ENCODE measurements around the gene NDST1. TPM values are rescaled to one million over a fixed set of nuclear protein-coding genes. Genes with fewer than 3 reads are reported as not detected.
A peak's percentile ranks its signal among the peaks of the same experiment; 100 is the strongest.
"Not testable (repeated sequence)": the region's sequence is repeated elsewhere in the genome, so short reads cannot be mapped to it uniquely, and the experiment has no call there.

The NDST1 gene
- total RNA-seq, 1 experiment from 2014 or later = 68.9 TPM

DNA sequence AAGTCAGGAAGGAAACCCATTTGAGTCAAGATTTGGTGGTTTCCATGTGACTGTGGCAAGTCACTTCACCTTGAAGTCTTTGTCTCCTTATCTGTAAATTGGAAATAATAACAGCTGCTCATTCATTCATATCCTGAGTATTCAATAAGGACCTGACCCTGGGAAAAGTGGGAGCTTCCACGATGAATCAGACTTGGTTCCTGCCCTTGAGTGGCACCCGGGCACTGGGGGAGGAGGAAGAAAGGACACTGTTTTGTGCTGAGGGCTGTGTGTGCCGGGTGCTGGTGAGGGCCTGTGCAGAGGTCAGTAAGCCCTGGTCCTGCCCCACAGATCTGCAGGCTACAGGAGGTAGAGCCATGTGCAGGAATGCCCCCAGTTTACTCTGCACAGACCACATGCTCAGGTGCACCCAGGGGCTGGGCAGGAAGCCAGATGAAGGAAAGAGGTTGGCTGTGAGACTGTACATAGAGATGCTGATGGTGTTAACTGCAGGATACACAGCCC lies 6.8 kb downstream of the NDST1 start:
- Mint-ChIP-seq H3K36me3 (ENCODE audit: insufficient read depth, unreplicated experiment) (peaks cover 19% of the 10 kb centered on the region), H3K4me3 (ENCODE audit: unreplicated experiment) (no peak overlapping the region), H3K4me1 (ENCODE audit: insufficient read depth, unreplicated experiment) (peaks cover 67% of the 10 kb centered on the region), H3K9me3 (ENCODE audit: unreplicated experiment) (no peaks in the 10 kb centered on the region), H3K27ac (ENCODE audit: low read depth, unreplicated experiment) (peak overlapping the region; percentile 36), H3K27me3 (ENCODE audit: insufficient read depth, unreplicated experiment) (no peaks in the 10 kb centered on the region)
- DNase-seq (ENCODE audit: unreplicated experiment) = peak; percentile 52
- TF ChIP-seq, protein P1, sequence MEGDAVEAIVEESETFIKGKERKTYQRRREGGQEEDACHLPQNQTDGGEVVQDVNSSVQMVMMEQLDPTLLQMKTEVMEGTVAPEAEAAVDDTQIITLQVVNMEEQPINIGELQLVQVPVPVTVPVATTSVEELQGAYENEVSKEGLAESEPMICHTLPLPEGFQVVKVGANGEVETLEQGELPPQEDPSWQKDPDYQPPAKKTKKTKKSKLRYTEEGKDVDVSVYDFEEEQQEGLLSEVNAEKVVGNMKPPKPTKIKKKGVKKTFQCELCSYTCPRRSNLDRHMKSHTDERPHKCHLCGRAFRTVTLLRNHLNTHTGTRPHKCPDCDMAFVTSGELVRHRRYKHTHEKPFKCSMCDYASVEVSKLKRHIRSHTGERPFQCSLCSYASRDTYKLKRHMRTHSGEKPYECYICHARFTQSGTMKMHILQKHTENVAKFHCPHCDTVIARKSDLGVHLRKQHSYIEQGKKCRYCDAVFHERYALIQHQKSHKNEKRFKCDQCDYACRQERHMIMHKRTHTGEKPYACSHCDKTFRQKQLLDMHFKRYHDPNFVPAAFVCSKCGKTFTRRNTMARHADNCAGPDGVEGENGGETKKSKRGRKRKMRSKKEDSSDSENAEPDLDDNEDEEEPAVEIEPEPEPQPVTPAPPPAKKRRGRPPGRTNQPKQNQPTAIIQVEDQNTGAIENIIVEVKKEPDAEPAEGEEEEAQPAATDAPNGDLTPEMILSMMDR (IDR thresholded peaks at IDR 0.05; ENCODE audit: unreplicated experiment) = no peak
- CTCF ChIA-PET = interaction anchor here (0.6 to 4.6 kb wide), 7 partner anchors 9 to 56 kb away, joined by 3 to 28 read pairs (median 4); no protein-coding TSS in a partner anchor
- BruUV-seq (replicated peaks) = no TSS peak
- intact Hi-C loops (cut with micrococcal nuclease) = no loop called here
- POLR2A ChIA-PET = interaction anchor here (1.0 to 1.4 kb wide), 3 partner anchors 9 to 21 kb away, joined by 3 to 4 read pairs (median 3); no protein-coding TSS in a partner anchor

DNA sequence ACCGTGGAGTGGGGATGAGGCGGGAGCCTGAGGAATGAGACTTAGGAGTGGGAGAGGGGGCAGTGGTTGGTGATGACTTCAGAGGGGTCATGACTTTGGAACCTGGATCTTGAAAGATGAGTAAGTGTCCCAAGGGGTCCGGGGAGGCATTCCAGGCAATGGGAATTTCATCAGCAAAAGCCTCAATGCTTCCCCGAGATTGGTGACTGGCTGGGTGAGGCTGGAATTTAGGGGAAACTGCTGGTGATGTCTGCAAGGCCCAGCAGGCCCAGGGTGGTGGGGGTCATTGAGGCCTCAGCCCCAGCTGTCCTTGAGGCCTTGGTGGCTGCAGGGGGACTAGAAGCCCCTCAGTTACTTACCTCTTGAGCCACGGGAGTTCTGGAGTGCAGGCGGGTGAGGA lies 7.5 kb downstream of the NDST1 start:
- TF ChIP-seq, protein P1 (IDR thresholded peaks at IDR 0.05; ENCODE audit: unreplicated experiment) = no peak
- BruUV-seq (replicated peaks) = no TSS peak
- H3K36me3 Mint-ChIP-seq (ENCODE audit: insufficient read depth, unreplicated experiment) = peaks cover 25% of the 10 kb centered on the region
- intact Hi-C loops (cut with micrococcal nuclease) = no loop called here
- no peaks in the 10 kb centered on the region for H3K27me3 Mint-ChIP-seq (ENCODE audit: insufficient read depth, unreplicated experiment)
- no peaks in the 10 kb centered on the region for H3K9me3 Mint-ChIP-seq (ENCODE audit: unreplicated experiment)
- no peak overlapping the region for H3K4me3 Mint-ChIP-seq (ENCODE audit: unreplicated experiment)
- ChIA-PET CTCF (interaction anchor here (0.5 to 5.1 kb wide), 6 partner anchors 10 to 348 kb away, joined by 3 to 19 read pairs (median 7); no protein-coding TSS in a partner anchor), POLR2A (interaction anchor here (0.8 to 3.4 kb wide), 4 partner anchors 8 to 26 kb away, joined by 4 to 45 read pairs (median 11); partner anchors contain the start of gene NDST1)
- DNase-seq (ENCODE audit: unreplicated experiment) = no peak
- H3K4me1 Mint-ChIP-seq (ENCODE audit: insufficient read depth, unreplicated experiment) = peaks cover 63% of the 10 kb centered on the region
- no peak overlapping the region for H3K27ac Mint-ChIP-seq (ENCODE audit: low read depth, unreplicated experiment)

DNA sequence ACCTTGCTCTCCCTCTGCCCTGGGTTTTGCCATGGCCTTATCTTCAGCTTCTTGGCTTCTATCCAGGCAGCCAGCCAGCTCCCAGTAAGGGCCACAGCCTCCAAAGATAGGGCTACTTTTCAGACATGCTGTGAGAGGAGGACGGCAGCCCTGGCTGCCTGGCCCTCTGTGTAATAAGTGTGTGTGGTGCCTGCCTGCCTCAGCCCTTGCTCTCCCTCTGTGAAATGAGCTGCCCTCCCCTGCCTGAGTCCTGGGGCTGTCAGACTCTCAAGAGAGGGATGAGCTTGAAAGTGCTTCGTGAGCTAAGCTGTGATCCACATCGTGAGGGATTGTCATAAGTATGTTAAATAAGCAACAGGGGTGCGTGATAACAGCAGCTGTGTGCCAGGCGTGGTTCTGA lies 8.1 kb downstream of the NDST1 start:
- no peaks in the 10 kb centered on the region for H3K9me3 Mint-ChIP-seq (ENCODE audit: unreplicated experiment)
- H3K4me3 Mint-ChIP-seq (ENCODE audit: unreplicated experiment) = no peak overlapping the region
- POLR2A ChIA-PET = interaction anchor here (0.8 to 3.4 kb wide), 5 partner anchors 8 to 243 kb away, joined by 3 to 45 read pairs (median 7); partner anchors contain the start of genes DCTN4 and NDST1
- no peaks in the 10 kb centered on the region for H3K27me3 Mint-ChIP-seq (ENCODE audit: insufficient read depth, unreplicated experiment)
- BruUV-seq (replicated peaks) = no TSS peak
- peaks cover 57% of the 10 kb centered on the region for H3K4me1 Mint-ChIP-seq (ENCODE audit: insufficient read depth, unreplicated experiment)
- CTCF ChIA-PET = interaction anchor here (0.5 to 5.1 kb wide), 10 partner anchors 9 to 348 kb away, joined by 3 to 19 read pairs (median 7); no protein-coding TSS in a partner anchor
- TF ChIP-seq, protein P1 (IDR thresholded peaks at IDR 0.05; ENCODE audit: unreplicated experiment) = no peak
- H3K36me3 Mint-ChIP-seq (ENCODE audit: insufficient read depth, unreplicated experiment) = peaks cover 25% of the 10 kb centered on the region
- intact Hi-C loops (cut with micrococcal nuclease) = no loop called here
- H3K27ac Mint-ChIP-seq (ENCODE audit: low read depth, unreplicated experiment) = no peak overlapping the region
- DNase-seq (ENCODE audit: unreplicated experiment) = no peak

DNA sequence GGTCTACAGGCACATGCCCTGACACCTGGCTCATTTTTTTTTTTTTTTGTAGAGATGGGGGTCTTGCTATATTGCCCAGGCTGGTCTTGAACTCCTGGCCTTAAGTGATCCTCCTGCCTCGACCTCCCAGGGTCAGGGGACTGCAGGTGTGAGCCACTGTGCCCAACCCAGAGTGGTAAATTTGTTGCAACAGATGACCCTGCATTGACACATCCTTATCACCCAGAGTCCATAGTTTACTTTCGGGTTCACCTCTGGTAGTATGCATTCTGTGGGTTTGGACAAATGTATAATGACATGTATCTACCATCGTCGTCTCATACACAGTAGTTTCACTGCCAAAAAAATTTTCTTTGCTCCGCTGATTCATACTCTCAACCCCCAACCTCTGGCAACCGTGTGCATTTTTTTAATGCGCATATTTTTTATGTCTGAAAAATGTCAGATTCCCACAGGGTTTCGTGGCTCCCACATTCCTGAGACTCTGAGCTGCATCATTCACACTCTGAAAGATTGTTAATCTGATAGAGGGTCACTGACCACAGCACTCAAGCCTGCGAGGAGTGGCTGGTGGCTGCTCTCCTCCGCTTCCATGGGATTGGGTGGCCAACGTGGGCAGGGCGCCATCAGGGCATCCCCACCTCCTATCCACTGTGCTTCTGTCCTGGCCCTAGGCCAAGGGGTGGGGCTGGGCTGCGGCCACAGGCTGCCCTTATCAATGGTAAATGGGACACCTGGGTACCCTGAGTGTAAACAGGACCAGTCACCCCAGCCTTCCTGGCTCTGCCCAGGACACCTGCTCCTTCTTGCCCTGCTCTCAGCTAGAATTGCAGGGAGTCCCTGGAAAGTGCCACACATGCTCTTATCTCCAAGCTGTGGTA lies 9.6 kb downstream of the NDST1 start:
- Mint-ChIP-seq H3K4me1 (ENCODE audit: insufficient read depth, unreplicated experiment) (peaks cover 45% of the 10 kb centered on the region), H3K27ac (ENCODE audit: low read depth, unreplicated experiment) (peak overlapping the region; percentile 71), H3K4me3 (ENCODE audit: unreplicated experiment) (peak overlapping the region; percentile 52), H3K9me3 (ENCODE audit: unreplicated experiment) (no peaks in the 10 kb centered on the region), H3K27me3 (ENCODE audit: insufficient read depth, unreplicated experiment) (no peaks in the 10 kb centered on the region), H3K36me3 (ENCODE audit: insufficient read depth, unreplicated experiment) (peaks cover 31% of the 10 kb centered on the region)
- ChIA-PET POLR2A (interaction anchor here (0.7 to 3.4 kb wide), 14 partner anchors 8 to 1144 kb away, joined by 3 to 45 read pairs (median 4); partner anchors contain the start of gene NDST1), CTCF (interaction anchor here (0.6 to 5.1 kb wide), 18 partner anchors 13 to 123 kb away, joined by 3 to 19 read pairs (median 4); no protein-coding TSS in a partner anchor)
- peak; percentile 94 for DNase-seq (ENCODE audit: unreplicated experiment)
- TF ChIP-seq, protein P1 (IDR thresholded peaks at IDR 0.05; ENCODE audit: unreplicated experiment) = no peak
- intact Hi-C loops (cut with micrococcal nuclease) = loop anchor here (1.0 kb wide), 1 partner anchor 25 kb away; no protein-coding TSS in a partner anchor
- no TSS peak for BruUV-seq (replicated peaks)

DNA sequence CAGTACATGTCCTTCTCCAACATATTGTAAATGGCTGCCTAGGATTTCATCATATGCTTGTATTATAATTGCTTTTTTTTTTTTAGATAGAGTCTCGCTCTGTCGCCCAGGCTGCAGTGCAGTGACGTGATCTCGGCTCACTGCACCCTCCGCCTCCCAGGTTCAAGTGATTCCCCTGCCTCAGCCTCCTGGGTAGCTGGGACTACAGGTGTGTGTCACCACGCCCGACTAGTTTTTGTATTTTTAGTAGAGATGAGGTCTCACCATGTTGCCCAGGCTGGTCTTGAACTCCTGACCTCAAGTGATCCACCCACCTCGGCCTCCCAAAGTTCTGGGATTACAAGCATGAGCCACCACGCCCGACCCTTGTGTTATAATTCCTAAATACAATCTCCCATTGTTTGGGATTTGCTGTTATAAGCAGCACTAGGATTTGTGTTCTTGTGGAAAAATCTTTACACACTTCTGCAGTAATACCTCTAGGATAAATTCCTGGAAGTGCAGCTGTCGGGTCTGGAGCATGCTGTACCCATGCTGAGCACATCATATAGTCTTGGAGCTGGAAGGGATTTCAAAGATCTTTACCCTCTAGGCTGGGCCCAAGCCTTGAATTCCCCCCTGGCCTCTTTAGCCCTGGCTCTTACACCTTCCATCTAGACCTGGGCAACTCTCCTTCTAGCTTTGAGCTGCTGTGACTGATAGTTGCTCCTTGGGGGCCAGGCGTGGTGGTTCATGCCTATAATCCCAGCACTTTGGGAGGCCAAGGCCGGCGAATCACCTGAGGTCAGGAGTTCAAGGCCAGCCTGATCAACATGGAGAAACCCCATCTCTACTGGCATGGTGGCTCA lies 11.0 kb downstream of the NDST1 start:
- H3K27ac Mint-ChIP-seq (ENCODE audit: low read depth, unreplicated experiment) = peak overlapping the region; percentile 71
- H3K27me3 Mint-ChIP-seq (ENCODE audit: insufficient read depth, unreplicated experiment); BruUV-seq (replicated peaks); intact Hi-C loops (cut with micrococcal nuclease); H3K9me3 Mint-ChIP-seq (ENCODE audit: unreplicated experiment); DNase-seq (ENCODE audit: unreplicated experiment); H3K4me3 Mint-ChIP-seq (ENCODE audit: unreplicated experiment): not testable (repeated sequence)
- CTCF ChIA-PET = interaction anchor here (0.6 to 5.1 kb wide), 8 partner anchors 17 to 266 kb away, joined by 3 to 19 read pairs (median 4); no protein-coding TSS in a partner anchor
- POLR2A ChIA-PET = interaction anchor here (0.7 to 3.4 kb wide), 7 partner anchors 13 to 41 kb away, joined by 3 to 45 read pairs (median 3); no protein-coding TSS in a partner anchor
- H3K4me1 Mint-ChIP-seq (ENCODE audit: insufficient read depth, unreplicated experiment) = peaks cover 52% of the 10 kb centered on the region
- peaks cover 41% of the 10 kb centered on the region for H3K36me3 Mint-ChIP-seq (ENCODE audit: insufficient read depth, unreplicated experiment)
